ENCODE data around the gene F10.

DNA sequence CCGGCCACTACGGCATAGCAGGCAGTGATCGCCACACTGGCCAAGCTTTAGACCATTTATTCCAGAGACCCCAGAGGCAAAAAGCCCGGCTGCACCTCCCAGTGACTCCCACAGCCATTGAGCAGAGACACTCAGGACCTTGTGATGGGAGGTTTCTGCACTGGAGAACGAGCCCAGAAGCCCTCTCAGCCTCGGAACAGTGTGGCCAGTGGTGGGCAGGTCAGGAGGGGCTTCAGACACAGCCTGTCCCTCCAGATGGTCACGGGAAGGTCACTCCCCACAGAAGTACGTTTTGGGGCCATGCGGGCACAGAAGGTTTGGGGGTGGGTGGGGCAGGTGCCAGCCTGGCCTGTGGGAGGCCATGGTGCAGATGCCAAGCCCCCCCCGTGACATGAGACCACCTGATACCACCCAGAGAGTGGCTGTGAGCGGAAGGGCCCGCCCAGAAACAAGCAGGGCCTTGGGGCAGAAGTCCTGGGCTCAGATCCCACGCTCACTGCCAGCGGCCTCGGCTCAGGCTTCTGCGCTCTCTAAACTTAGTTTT is 599 bp upstream of the F10 start:
- no peak for TF ChIP-seq EZH2 (IDR thresholded peaks at IDR 0.05; ENCODE audit: borderline replicate concordance)
- TF ChIP-seq, protein P1, sequence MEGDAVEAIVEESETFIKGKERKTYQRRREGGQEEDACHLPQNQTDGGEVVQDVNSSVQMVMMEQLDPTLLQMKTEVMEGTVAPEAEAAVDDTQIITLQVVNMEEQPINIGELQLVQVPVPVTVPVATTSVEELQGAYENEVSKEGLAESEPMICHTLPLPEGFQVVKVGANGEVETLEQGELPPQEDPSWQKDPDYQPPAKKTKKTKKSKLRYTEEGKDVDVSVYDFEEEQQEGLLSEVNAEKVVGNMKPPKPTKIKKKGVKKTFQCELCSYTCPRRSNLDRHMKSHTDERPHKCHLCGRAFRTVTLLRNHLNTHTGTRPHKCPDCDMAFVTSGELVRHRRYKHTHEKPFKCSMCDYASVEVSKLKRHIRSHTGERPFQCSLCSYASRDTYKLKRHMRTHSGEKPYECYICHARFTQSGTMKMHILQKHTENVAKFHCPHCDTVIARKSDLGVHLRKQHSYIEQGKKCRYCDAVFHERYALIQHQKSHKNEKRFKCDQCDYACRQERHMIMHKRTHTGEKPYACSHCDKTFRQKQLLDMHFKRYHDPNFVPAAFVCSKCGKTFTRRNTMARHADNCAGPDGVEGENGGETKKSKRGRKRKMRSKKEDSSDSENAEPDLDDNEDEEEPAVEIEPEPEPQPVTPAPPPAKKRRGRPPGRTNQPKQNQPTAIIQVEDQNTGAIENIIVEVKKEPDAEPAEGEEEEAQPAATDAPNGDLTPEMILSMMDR (IDR thresholded peaks at IDR 0.05; ENCODE audit: poor library complexity): no peak
